Adrenal gland (tissue), 12 donors: ENCODE measurements around the gene GAK. TPM values are rescaled to one million over a fixed set of nuclear protein-coding genes. Genes with fewer than 3 reads are reported as not detected.
A peak's percentile ranks its signal among the peaks of the same experiment; 100 is the strongest.

Experiments used
- DNase-seq, 7 donors: peaks; one replicate each; pipeline ENCODE4 v3.0.0-alpha.2; 2019 to 2020
- H3K27ac ChIP-seq, 5 donors: fragments of 200-600 bp; sonication (generic) in 4 of 5; 1 replicate in 3 of 5; 2 replicates in 2 of 5; pipeline versions ENCODE4 v1.5.1 to v1.8.0; 2016 to 2020; ENCODE audit warnings: mild to moderate bottlenecking in 1 of 5
- H3K27me3 ChIP-seq: fragments of 200-600 bp; 2 replicates; pipeline ENCODE4 v1.8.0; 2021
- H3K36me3 ChIP-seq, 2 donors: fragments of 200-600 bp; replicated peaks in 1 of 2; 1 replicate in 1 of 2; 2 replicates in 1 of 2; pipeline versions ENCODE4 v1.5.1 to v1.8.0; 2018 to 2022
- H3K4me1 ChIP-seq, 2 donors: fragments of 200-600 bp; replicated peaks in 1 of 2; 1 replicate in 1 of 2; 2 replicates in 1 of 2; pipeline versions ENCODE4 v1.5.1 to v1.8.0; 2018 to 2021
- H3K4me3 ChIP-seq, 4 donors: fragments of 200-600 bp; sonication (generic) in 3 of 4; one replicate each; pipeline ENCODE4 v1.5.1; 2016 to 2018
- H3K9me3 ChIP-seq, 3 donors: fragments of 200-600 bp; sonication (generic) in 1 of 3; replicated peaks in 1 of 3; 1 replicate in 2 of 3; 2 replicates in 1 of 3; pipeline versions ENCODE4 v1.5.1 to v1.8.0; 2016 to 2021
- CTCF ChIP-seq, 6 experiments: fragments of 450-650 bp in 4 of 6; fragments of 200-600 bp in 2 of 6; sonication (generic) in 1 of 6; IDR thresholded peaks; 1 replicate in 5 of 6; 2 replicates in 1 of 6; pipeline versions ENCODE4 v1.5.1 to v1.8.0; 2016 to 2021; ENCODE audit warnings: antibody characterized with exemption in 6 of 6, mild to moderate bottlenecking in 2 of 6, moderate library complexity in 1 of 6
- POLR2A ChIP-seq, 2 donors: fragments of 450-650 bp; IDR thresholded peaks; one replicate each; pipeline ENCODE4 v1.6.1; 2017; ENCODE audit warnings: antibody characterized with exemption in 2 of 2, mild to moderate bottlenecking in 2 of 2, moderate library complexity in 1 of 2
- WGBS, 4 donors: extraction: QIAGEN DNeasy Blood & Tissue Kit in 2 of 4; methylation state at CpG; one replicate each; pipeline versions ENCODE4 v1.1.5 to v1.1.7; 2013 to 2017; 5-methylcytosine and 5-hydroxymethylcytosine counted together
- intact Hi-C, 2 donors: fragments of 100-400 bp; cut with DNase I; formaldehyde crosslinking; loops; one replicate each; pipeline versions ENCODE4 v1.14.1 to v1.15.0; 2022 to 2023
- polyA plus RNA-seq, 3 donors: library from polyadenylated mRNA; stranded (reverse); fragments of 200-250 nt in 2 of 3; fragments of 350-450 nt in 1 of 3; fragmentation: Illumina TruSeq in 1 of 3; extraction: RNeasy Lipid Tissue Mini Kit (QIAGEN cat#74804) in 1 of 3; gene quantifications; one replicate each; pipeline ENCODE4 v1.2.3, GENCODE V29; 2013 to 2014
- total RNA-seq, 9 donors: library from RNA; depleted of rRNA in 4 of 9; stranded (reverse); fragments of >200 nt in 4 of 9; fragments of 120-200 nt in 1 of 9; fragmentation: NEBNext Ultra II Directional in 1 of 9; extraction: Animal tissue kit (Norgen Biotek cat#: 25700) in 1 of 9; gene quantifications; one replicate each; pipeline versions ENCODE4 v1.1.0 to v1.2.4, GENCODE V29; 2013 to 2023
- donor health status: healthy with polysubstance abuse.
- donor health status: Bipolar disorder and iron deficiency.
- donor health status: DM: yes; HTN: yes; CAD: no.
- donor health status: DM: no; HTN: no; CAD: no.
- donor health status: DM: no; HTN: no; CAD: no.
- donor health status: DM: yes; HTN: yes; CAD: no.

Gene GAK
- total and polyA plus RNA-seq, 12 donors: 39.0 to 381 (median 132) TPM

GRCh38 chr4:960636-961350 lies 28.7 kb upstream of the GAK start:
- Histone ChIP-seq H3K9me3 (no peaks in the 10 kb centered on the region), H3K4me1 (no peaks in the 10 kb centered on the region), H3K36me3 (peaks cover 0 to 11% of the 10 kb centered on the region in 2 donors), H3K4me3 (no peak overlapping the region), H3K27me3 (no peaks in the 10 kb centered on the region), H3K27ac (no peak overlapping the region)
- intact Hi-C loops: no loop called here
- no peak for DNase-seq
- TF ChIP-seq CTCF (IDR thresholded peaks at IDR 0.05): no peak
- no peak for TF ChIP-seq POLR2A (IDR thresholded peaks at IDR 0.05)
- 81 to 93% (median 88%) methylated on average over 8 to 35 of the region's 35 CpGs for WGBS, 4 donors

GRCh38 chr4:960140-960635 lies 28.1 kb upstream of the GAK start:
- H3K4me1 ChIP-seq: no peaks in the 10 kb centered on the region
- DNase-seq: peak in 1 of 7 donors; percentile 12
- WGBS, 4 donors: 81 to 94% (median 89%) methylated on average over 12 to 16 of the region's 16 CpGs
- H3K4me3 ChIP-seq: no peak overlapping the region
- intact Hi-C loops: no loop called here
- no peak overlapping the region for H3K27ac ChIP-seq
- peaks cover 0 to 11% of the 10 kb centered on the region in 2 donors for H3K36me3 ChIP-seq
- TF ChIP-seq POLR2A (IDR thresholded peaks at IDR 0.05) (no peak), CTCF (IDR thresholded peaks at IDR 0.05) (no peak)
- no peaks in the 10 kb centered on the region for H3K9me3 ChIP-seq
- H3K27me3 ChIP-seq: no peaks in the 10 kb centered on the region

DNA sequence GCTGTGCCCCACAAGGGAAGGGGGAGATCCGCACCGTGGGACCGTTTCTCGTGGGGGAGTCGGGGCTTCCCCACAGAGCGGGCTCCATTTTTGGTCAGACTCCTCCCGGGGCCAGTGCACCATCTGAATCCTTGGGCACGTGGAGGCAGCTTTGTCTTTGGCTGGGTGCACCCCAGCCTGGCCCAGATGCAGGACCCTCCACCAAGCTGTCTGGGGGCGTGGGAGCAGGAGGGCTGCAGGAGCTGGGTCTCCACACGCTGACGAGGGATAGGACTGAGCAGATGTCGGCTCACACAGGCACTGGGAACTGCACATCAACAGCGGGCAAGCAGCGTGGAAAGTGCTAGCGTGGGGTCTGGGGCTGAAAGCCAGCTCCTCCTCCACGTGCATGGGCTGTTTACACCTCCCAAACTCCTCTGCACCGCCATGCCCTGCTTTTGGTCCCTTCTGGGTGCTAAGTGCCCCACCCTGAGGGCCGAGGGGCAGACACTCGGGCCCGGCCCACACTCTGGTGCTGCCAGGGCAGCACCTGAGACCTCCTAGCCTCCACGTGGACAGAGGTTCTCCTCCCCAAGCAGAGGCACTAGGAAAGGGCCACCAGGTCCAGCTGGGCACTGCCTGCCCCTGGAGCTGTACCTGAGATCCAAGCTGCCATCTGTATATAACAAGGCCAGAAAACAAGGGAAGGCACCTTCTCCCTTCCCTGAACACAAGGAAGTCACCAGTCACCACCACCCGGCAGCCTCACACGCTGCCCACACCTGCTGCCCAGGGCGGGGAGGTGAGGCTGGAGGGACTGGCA lies 27.4 kb upstream of the GAK start:
- intact Hi-C loops: loop anchor here in 1 of 2 donors (10.0 kb wide), 1 partner anchor 75 kb away; no protein-coding TSS in a partner anchor
- Histone ChIP-seq H3K4me1 (no peaks in the 10 kb centered on the region), H3K4me3 (no peak overlapping the region), H3K27me3 (no peaks in the 10 kb centered on the region), H3K36me3 (peaks cover 0 to 11% of the 10 kb centered on the region in 2 donors), H3K27ac (no peak overlapping the region), H3K9me3 (no peaks in the 10 kb centered on the region)
- WGBS, 4 donors: 83 to 89% (median 89%) methylated on average over 19 to 24 of the region's 24 CpGs; no CpG with 5 or more reads in 1 of the 4 donors
- DNase-seq: peak in 3 of 7 donors; percentile 0 to 21 (median 9)
- TF ChIP-seq POLR2A (IDR thresholded peaks at IDR 0.05): no peak
- TF ChIP-seq CTCF (IDR thresholded peaks at IDR 0.05): no peak

GRCh38 chr4:958696-959337 lies 26.7 kb upstream of the GAK start:
- intact Hi-C loops: loop anchor here in 1 of 2 donors (10.0 kb wide), 1 partner anchor 74 kb away; no protein-coding TSS in a partner anchor
- WGBS, 4 donors: 82 to 88% (median 84%) methylated on average over 15 to 17 of the region's 17 CpGs
- H3K9me3 ChIP-seq: no peaks in the 10 kb centered on the region
- no peak overlapping the region for H3K27ac ChIP-seq
- DNase-seq: peak in 2 of 7 donors; percentile 0 to 13
- H3K4me3 ChIP-seq: no peak overlapping the region
- TF ChIP-seq CTCF (IDR thresholded peaks at IDR 0.05): no peak
- no peak for TF ChIP-seq POLR2A (IDR thresholded peaks at IDR 0.05)
- H3K27me3 ChIP-seq: no peaks in the 10 kb centered on the region
- no peaks in the 10 kb centered on the region for H3K4me1 ChIP-seq
- peaks cover 0 to 11% of the 10 kb centered on the region in 2 donors for H3K36me3 ChIP-seq
